22Rv1 (cell line): ENCODE results near the gene NGB.

Experiments used
- CTCF ChIP-seq: fragments of 450-650 bp; IDR thresholded peaks from 2 replicates; pipeline ENCODE4 v1.5.1; 2017; ENCODE audit warnings: mild to moderate bottlenecking
- ZFX ChIP-seq: fragments of 450-650 bp; IDR thresholded peaks from 2 replicates; pipeline ENCODE4 v1.6.1; 2017; ENCODE audit warnings: antibody characterized with exemption, borderline replicate concordance

DNA sequence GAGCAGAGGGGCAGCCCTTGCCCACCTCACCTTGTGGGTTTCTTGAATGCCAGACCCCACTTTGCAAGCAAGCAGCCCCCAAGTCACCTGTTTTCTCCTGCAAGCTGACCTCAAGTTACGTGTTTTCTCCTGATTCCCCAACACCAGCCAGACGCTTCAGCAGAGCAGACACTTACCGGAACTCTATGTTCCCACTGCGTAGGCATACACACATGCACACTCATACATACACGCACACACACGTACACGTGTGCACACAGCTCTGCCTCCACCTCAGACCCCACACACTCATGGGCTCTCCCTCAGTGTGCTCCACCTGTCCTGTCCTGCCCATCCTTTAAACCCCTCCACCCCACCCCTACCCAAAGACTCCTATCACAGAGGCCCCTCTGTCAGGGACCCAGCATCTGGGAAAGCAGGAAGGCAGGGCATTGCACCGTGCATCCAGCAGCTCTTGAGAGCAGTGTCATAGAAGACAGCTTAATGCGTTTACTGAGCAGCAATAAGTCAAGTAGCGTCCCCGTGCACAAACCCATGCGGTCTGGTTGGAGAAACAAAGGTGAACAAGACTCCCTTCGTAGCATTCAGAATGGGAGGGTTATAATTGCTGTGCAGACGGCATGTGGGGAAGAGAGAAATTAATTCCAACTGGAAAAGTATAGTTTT is 45.0 kb downstream of the NGB start:
- TF ChIP-seq CTCF = no peak
- TF ChIP-seq ZFX = no peak
